Renal cortical epithelial cell (primary cell): Measurements from ENCODE around the gene HIVEP3. TPM values are rescaled to one million over a fixed set of nuclear protein-coding genes. Genes with fewer than 3 reads are reported as not detected.

ENCODE experiments used
- DNase-seq: peaks from one replicate; pipeline ENCODE4 v3.0.0-alpha.2; 2011; ENCODE audit warnings: low read depth
- total RNA-seq: library from RNA; depleted of rRNA; stranded (reverse); fragments of >200 nt; gene quantifications from 2 replicates; pipeline ENCODE4 v1.2.3, GENCODE V29; 2014

HIVEP3 gene
- total RNA-seq, 1 donor from 2014 or later = 3.3 TPM

DNA sequence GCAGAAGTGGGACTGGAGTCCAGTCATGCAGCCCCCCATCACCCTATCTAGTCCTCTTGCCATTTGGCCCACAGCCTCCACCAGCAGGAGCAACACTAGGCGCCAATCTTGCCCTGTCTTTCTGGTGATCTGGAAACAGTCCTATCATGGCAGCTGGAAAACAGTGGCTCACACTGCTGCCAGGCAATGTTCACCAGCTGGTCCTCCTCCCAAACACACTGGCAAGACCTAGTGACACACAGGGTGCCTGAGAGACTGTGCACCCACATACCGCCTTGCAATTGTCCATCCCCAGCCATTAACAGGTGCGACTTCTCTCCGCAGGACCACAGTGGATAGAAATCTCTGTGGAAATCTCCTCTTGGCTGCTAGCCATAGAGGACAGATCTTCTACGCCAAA, 105.5 kb downstream of the HIVEP3 start:
- no peak for DNase-seq

- DNase-seq = peak; percentile 57
These were observed 106.3 kb downstream of the HIVEP3 start for GRCh38 chr1:41812453-41812852.

GRCh38 chr1:41812051-41812450, 106.7 kb downstream of the HIVEP3 start:
- DNase-seq = peak; percentile 66

GRCh38 chr1:41811051-41811795, 107.5 kb downstream of the HIVEP3 start:
- no peak for DNase-seq

GRCh38 chr1:41810446-41810845, 108.3 kb downstream of the HIVEP3 start:
- peak; percentile 21 for DNase-seq

DNA sequence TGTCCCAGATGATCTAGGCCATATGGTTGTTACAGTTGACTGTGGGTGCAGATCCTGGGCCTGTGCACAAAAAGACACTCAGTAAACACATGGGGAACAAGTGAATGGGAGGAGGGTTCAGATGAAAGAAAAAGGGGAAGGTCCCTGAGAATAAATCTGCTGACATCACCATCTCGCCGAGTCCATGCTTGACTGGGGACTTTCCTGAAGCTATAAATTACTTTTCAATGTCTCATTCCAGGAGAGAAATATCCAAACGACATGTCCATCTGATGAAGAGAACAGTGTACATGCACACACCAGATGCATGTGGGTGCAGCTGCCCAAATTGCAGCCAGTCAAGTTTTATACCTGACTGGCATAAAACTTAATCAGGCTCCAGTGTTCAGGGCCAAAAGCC, 109.0 kb downstream of the HIVEP3 start:
- DNase-seq = no peak

GRCh38 chr1:41807390-41807789, 111.3 kb downstream of the HIVEP3 start:
- DNase-seq = no peak

- DNase-seq = no peak
These were observed 112.1 kb downstream of the HIVEP3 start for GRCh38 chr1:41806472-41807155.

GRCh38 chr1:41805771-41806471, 112.8 kb downstream of the HIVEP3 start:
- no peak for DNase-seq

- DNase-seq = no peak
These were observed 114.5 kb downstream of the HIVEP3 start for GRCh38 chr1:41804176-41804575.

- DNase-seq = no peak
These were observed 115.1 kb downstream of the HIVEP3 start for GRCh38 chr1:41803656-41804055.

DNA sequence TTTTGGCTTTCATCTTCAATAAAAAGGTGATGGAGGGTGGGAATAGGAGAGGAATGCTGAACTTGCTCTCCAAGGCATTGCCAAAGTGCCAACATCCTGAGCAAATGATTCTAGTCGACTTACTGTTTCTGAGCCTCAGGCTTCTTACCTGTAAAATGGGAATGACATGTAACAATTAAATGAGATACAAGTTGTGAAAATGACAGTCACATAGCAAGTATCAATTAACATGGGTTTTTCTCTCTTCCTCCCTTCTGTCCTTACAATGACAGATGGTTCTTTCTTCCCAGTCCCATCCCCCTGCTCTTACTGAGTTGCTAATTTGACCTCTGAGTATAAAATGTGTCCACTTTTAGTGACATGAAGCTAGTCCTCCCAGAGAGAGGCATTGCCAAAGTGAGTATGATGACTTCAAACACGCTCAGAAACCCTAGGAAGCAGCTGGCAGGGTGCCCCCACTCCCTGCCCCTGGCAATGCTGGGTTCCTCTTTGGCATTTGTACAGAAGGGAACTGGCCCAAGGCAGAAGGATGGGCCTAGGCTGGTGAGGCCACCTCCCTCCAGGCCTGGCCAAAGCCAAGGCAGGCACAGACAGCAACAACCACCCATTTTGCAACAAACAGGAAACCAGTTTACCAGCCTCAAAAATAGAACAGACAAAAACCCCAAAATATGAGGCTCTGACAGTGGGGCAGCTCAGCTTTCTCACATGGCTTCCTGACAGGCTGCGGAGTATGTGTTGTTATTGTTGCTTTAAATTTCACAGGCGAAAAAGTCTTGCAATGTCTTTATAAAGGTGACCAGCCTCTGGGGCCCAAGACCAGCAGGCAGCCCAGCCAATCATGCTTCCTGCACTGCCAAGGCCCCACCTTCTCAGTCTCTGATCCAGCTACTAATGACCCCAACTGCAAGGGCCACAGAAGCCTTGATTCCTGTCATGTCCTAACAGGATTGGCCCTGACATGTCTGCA, 115.9 kb downstream of the HIVEP3 start:
- no peak for DNase-seq

DNA sequence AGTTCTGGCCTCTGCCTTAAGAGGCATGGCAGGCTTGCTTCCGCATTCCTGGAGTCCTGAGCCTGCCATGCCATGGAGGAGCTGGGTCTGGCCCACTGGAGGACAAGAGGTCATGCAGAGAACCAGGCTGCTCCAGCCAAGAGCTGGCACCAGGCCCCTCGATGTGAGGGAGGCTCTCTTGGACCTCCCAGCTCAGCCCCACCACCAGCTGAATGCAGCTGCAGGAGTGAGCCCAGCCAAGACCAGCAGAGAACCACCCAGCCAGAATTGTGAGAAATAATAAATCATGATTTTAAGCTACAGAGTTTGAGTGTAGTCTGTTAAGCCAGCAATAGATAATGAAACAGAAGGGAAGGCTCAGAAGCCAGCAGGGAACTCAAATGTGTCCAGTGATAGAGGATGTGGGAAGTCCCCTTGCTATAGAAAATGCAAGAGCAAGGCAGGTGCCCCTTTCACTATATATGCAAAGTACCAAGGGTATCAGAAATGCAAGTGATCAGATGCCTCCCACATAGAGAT, 118.4 kb downstream of the HIVEP3 start:
- DNase-seq = no peak

DNA sequence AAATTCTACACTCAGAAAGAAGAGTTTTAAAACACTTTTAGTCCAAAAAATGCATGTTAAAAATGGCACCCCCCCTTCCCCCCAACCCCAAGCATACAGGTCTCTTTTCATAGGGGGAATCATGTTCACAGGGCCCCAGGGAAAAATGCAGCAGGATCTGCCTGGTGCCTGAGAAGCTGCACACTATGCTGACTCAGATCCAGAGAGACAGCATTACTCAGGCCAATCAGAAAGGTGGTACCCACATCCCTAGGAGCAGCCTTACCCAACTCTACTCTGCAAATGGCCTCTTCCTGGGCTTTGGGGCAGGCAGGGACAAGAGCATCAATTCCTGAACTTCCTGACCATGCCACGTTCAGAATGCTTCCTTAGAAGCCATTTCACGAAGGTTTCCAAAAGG, 119.0 kb downstream of the HIVEP3 start:
- DNase-seq = no peak

DNA sequence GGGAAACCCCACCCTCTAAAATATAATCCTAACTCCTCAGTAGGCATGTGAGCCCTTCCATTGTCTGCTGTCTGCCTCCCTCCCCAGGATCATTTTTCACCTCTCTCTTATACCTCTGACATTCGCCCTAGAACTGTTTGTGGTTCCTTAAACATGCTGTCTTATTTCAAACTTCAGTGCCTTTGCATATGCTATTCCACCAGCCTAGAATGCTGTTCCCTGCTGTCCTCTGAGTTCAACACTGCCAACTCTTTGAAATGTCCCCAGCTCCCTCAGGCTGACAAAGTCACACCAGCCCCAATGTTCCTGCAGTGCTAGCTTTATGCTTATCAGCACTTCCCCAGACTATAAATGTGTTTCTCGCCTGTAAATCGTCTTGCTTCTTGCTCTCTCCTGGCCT, 119.5 kb downstream of the HIVEP3 start:
- DNase-seq = no peak

- peak; percentile 59 for DNase-seq
These were observed 123.4 kb downstream of the HIVEP3 start for GRCh38 chr1:41795205-41795762.

DNA sequence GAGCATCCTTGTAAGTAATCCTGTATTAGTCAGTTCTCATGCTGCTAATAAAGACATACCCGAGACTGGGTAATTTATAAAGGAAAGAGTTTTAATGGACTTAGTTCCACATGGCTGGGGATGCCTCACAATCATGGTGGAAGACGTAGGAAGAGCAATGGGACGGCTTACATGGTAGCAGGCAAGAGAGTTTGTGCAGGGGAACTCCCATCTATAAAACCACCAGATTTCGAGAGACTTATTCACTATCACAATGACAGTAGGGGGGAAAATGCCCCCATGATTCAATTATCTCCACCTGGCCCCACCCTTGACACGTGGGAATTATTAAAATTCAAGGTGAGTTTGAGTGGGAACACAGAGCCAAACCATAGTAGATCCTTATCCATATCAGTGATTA, 124.7 kb downstream of the HIVEP3 start:
- DNase-seq = no peak

GRCh38 chr1:41792485-41792770, 126.3 kb downstream of the HIVEP3 start:
- DNase-seq = no peak

DNA sequence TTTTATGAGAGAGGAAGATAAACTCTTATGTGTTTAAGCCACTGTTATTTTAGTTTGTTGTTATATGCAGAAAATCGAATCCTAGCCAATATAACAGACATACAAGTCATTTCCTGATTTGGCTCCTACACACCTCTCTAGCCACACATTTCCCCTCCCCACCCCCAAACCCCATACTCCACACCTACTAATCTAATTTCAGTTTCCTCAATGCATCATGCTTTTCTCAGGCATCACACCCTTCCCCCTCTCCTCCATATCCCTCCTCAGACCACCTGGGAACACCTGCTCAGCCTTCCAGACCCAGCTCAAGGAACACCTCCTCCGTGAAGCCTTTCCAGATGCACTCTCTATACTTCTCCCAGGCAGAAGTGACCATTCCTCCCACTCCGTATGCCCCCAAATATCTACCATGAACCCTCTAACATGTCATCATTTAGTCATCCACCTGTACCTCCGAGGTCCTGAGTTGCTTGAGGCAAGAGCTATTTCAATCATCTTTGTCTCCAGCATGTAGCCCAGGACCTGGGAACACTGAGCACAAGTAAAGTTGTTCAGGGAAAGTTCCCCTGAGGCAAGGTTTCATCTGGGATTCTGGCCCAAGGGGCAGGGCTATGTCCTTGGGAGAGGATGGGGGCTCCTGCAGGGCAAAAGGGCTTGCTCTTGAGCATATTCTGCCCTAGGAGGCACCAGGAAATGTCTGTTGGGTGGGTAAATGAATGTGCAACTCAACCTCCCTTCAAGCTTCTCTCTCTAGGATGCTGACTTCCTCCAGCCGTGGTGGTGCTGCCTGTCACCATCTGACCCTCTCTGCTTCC, 126.8 kb downstream of the HIVEP3 start:
- no peak for DNase-seq

- DNase-seq = no peak
These were observed 128.4 kb downstream of the HIVEP3 start for GRCh38 chr1:41790351-41790750.
